ENCODE measurements around the gene ZNF665.

ZNF665 gene

GRCh38 chr19:53123400-53123799, 69.8 kb downstream of the ZNF665 start:
- Histone ChIP-seq H3K27ac (ENCODE audit: low read depth, low read length, severe bottlenecking) (no peak overlapping the region), H3K9me3 (ENCODE audit: control insufficient read depth, low read length) (no peaks in the 10 kb centered on the region), H3K36me3 (ENCODE audit: control insufficient read depth, insufficient read depth, low read length) (peaks cover 6% of the 10 kb centered on the region), H3K4me3 (ENCODE audit: extremely low read depth, insufficient read depth, low read length, poor library complexity, severe bottlenecking) (no peak overlapping the region), H3K4me1 (ENCODE audit: control insufficient read depth, insufficient read depth, low read length, poor library complexity, severe bottlenecking) (no peaks in the 10 kb centered on the region)
- WGBS, 2 experiments (ENCODE audit: insufficient coverage in 2 of 2) = 85 to 89% methylated on average over 5 to 7 of the region's 7 CpGs

Measured in mesodermal cell (in vitro differentiated cells).